Medulla oblongata (tissue), 1 donor: Measurements from ENCODE around the gene TACSTD2.
"Not testable (repeated sequence)": the region's sequence is repeated elsewhere in the genome, so short reads cannot be mapped to it uniquely, and the experiment has no call there.

ENCODE experiments used
- DNase-seq: peaks from one replicate; pipeline ENCODE4 v3.0.0-alpha.2; 2015; ENCODE audit errors: extremely low spot score

The TACSTD2 gene

DNA sequence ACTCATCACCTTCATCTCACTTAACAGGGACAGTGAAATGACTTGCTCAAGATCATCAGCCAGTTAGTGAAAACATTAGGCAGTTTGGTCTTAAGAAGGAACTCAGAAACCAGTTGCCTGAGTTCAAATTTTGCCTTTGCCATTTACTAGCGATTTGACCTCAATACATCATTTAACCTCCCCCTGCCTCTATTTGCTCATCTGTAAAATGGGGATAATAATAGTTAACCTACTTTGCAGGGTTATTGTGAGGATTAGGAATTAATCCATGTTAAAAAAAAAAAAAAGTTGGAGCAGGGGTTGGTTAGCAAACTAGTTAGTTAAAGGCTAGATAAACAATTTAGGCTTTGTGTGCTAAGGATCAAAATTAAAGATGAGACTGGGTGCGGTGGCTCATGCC lies 10.6 kb upstream of the TACSTD2 start:
- no peak for DNase-seq

DNA sequence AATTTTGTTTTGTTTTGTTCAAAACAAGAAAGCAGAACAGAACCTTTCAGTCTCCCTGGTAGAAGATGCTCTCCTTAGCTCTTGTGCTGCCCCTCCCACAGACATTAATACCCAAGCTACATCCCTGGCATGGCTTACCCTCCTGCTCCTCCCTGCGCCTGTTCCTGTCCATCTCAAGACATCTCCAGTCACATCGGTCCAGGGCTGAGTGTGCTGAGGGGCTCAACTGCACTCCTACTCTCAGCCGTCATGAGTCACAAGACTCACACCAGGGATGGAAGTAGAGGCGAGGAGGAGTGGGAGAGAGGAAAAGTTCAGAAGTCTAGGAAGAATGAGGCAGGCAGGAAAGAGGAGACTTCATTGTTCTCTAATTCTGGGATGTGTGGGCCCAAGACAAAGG lies 9.2 kb upstream of the TACSTD2 start:
- no peak for DNase-seq

DNA sequence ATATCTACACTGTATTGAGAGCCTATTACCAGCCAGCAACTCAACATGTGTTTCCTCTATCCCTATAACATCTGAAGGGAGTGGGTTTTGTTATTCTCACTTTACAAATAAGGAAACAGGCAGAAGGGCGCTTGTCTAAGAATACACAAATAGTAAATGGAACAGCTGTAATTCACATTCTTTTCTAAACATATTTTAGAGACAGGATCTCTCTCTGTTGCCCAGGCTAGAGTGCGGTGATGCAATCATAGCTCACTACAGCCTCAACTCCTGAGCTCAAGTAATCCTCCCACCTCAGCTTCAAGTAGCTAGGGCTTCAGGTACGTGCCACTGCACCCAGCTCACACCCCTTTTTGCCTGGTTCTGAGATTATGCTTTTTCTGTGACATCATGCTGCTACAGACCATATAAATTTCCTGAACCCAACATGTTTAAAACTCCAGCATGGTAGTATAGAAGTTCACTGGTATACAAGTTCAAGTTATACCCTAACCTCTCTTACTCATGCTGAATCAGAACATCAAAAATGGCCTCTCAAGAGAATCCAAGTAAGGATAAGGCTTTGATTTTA lies 8.6 kb upstream of the TACSTD2 start:
- no peak for DNase-seq

DNA sequence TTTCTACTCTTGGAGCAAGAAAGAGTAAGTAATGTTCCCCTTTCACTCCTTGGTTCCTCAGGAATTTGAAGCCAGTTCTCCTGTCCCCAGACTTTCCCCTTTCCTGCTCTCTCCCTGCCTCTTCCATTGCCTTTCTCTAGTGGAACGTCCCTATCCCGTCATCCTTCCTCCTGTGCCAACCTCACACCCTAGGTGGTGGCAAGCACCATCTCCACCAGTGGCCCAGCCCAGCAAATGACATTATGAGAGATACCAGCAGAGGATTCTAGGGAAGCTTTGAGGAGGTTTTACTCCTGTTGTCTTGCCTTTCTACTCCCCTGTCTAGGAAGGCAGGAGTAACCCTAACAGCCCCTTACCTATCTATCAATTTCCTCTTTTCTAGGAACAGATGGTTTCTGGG lies 8.1 kb upstream of the TACSTD2 start:
- DNase-seq: no peak

DNA sequence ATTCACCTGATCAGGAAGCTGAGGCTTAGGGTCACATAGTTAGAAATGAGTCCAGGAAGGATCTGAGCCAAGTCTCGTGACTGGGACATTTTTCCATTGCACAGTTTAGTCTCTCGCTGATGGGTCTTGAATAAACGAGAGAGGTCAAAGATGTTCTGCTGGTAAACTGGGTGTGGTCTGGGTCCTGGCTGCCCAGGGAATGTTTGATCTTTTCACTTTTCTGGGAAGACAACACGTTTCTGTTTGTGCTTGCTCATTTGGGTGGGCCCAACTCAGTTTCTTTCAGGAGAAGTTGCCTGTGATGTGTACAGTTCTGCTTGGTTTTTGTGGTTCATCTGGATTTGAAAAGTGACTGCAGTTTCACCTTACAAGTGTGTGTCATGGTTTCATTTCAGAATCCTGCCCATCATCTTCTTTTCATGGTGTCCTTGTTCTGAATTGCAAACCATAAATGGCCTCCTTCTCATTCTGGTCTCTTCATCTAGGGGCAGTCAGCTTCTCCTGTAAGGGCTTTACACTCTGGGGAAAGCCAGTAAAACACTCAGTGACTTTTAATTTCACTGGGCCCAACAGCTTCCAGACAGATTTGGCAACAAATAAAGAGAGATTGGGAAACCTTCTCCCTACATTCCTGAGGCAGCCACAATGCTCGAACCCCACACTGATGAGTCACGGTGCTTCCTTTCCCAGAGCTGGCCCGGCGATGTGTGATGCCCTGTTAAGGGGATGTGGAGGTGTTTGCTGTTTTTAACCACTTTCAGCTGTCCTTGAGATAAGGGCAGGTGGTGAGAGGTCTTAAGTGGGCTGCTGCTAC lies 7.2 kb upstream of the TACSTD2 start:
- DNase-seq: no peak

DNA sequence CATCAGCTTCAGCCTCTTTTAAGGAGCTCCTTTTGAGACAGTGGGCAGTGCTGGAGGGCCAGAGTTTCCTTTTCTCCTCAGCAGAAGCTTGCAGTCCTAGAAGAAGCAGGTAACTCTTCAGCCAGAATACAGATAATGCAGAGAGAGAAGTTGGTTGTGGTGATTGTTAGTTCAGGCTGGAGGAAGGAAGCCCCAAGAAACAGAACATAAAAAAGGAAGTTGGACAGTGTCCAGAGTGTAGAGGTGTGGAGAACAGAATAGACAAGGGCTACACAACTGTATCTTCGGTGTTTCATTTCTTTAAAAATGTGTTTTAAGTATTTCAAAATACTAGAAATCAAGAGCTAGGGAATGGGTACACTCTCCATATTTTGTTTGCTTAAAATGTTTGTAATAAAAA lies 6.4 kb upstream of the TACSTD2 start:
- peak; percentile 59 for DNase-seq

DNA sequence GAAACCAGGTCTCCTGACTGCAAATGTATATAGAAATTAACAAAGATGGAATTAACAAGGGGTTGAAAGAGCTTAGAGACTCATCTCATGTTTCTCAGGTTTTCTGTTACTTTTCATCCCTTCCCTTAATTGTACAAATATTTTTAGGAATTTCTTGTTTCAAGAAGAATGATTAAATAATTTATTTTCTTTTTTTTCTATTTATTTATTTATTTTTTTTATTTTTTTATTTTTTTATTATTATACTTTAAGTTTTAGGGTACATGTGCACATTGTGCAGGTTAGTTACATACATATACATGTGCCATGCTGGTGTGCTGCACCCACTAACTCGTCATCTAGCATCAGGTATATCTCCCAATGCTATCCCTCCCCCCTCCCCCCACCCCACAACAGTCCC lies 5.1 kb upstream of the TACSTD2 start:
- not testable (repeated sequence) for DNase-seq

DNA sequence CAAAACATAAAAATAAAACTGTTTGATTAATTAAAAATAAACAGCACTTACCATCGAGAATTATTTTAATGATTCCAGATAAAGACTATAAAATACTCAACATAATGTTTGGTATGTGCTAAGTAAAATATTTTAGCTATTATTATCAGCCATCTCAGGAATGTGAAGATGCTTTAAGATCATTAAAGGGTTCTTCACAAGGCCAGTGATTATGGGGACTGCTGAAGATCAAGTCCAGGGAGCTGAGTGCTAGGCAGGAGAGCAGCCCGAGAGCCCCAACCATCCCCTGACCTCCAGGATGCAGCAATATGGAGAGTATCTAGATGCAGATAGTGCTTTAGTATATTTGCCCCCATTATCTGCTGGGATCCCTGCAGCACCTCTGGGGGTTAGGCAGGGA lies 4.6 kb upstream of the TACSTD2 start:
- DNase-seq: no peak

DNA sequence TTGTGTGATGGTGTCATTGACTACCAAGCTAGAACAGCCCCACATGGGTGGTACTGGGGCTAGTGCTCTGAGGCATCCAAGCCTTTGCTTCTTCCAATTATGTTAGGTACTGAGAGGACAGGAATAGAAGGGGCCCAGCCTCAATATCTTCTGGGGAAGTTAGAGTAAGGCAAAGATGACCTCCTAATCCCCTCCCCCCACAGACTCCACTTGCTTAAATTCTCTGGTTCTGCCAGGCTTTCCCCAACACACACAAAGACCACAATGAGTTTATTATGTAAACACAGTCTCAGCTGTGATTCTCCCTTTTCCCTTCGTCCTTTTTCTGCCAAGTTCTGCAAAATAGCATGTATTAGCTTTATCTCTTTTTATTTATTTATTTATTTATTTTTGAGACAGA lies 3.1 kb upstream of the TACSTD2 start:
- peak; percentile 81 for DNase-seq

DNA sequence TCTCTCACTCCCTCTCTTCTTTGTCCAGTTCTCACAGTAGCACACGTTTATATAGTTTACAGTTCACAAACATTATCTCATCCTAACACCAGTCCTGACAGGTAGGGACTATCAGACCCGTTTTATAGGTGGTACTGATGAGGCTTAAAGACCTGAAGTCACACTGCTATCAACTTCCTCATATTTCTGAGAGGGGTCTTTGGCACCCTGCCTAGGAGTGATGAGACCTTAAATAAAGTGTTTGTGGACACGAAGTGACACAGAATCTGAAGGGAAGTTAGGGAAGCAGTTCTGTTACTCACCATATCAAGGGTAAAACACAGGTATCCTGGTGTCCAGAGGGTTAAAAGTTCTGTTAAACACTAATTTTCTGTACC lies 590 bp upstream of the TACSTD2 start:
- DNase-seq: no peak

DNA sequence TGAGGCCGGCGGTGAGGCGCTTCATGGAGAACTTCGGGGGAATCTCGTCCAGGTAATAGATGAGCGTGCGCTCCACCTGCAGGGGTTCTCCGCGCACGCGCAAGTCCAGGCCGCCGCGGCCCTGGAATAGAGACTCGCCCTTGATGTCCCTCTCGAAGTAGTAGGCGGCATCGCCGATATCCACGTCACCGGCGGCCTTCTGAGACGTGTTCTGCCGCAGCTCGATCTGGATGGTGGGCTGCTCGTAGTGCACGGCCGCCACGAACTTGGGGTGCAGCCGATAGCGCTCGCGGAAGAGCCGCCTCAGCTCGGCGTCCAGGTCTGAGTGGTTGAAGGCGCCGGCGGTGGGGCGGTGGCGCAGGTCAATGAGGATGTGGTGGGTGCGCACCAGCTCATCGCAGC lies 726 bp downstream of the TACSTD2 start:
- DNase-seq: no peak

DNA sequence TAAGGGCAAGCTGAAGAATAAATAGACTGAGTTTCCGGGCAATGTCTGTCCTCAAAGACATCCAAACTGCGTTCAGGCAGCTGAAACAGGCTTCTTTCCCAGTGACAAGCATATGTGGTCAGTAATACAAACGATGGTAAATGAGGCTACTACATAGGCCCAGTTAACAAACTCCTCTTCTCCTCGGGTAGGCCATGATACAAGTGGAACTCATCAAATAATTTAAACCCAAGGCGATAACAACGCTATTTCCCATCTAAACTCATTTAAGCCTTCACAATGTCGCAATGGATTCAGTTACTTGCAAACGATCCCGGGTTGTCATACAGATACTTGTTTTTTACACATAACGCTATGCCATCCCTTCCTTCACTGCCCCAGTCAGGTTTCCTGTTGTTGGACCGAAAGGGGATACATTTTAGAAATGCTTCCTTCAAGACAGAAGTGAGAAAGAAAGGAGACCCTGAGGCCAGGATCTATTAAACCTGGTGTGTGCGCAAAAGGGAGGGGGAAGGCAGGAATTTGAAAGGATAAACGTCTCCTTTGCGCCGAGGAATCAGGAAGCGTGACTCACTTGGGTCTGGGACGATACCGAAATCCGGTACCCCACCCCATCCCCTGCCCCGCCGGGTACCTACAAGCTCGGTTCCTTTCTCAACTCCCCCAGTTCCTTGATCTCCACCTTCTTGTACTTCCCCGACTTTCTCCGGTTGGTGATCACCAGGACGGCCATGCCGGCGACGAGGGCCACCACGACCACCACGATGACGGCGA lies 1.3 kb downstream of the TACSTD2 start:
- DNase-seq: no peak

DNA sequence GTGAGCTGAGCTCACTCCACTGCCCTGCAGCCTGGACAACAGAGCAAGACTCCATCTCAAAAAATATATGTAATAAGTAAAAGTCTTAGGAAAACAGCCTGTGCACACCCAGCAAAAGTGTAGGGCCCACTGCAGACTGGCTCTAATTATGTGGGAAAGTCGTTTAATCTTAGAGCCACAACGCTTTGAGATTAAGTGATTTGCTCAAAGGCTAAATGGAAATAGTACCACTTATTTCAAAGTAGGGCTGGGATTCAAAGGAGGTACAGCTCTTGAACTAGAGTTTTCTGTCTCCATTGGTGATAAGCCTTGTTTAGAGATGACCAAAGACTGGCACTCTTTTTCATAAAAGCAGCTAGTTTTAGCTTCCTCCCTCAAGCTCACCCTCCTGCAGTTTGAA lies 2.2 kb downstream of the TACSTD2 start:
- DNase-seq: no peak

DNA sequence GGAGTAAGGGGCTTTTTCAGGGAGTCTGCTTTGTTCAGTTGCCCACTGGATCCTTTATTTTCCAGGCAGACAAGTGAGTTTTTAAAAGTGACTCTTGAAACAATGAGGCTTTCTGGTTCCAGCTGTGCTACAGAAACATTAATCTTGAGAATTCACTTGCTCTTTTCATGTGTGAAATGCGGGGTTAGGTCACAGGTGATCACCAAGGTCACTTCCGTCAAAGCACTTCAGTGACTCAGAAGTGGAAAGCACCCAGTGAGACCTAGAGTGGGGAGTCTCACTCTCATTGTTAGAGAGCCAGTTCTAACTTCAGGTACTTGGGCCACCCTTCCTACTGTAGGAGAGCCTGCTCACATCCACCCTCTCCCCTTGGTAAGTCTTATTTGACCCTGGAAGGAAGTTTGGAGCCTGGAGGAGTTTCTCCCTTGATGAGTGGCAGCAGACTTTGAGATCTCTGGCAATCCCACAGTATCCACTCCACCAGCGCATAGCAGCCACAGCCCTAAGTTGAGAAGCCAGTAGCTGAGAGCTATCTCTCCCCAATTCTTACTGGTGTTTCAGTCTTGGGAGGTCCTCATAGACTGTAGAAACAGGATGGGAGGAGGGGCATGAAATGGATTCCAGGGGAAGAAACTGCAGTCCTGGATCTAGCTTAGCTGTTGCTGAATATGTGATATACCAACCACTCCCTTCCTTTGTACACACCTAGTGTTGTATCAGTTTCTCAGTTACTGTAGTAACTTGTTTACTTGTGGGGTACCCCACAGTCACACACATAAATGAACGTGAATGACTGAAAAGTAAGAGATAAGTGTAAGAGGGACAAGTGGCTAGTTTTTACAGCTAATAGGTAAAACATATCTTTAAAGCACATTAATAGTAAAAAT lies 3.1 kb downstream of the TACSTD2 start:
- no peak for DNase-seq

DNA sequence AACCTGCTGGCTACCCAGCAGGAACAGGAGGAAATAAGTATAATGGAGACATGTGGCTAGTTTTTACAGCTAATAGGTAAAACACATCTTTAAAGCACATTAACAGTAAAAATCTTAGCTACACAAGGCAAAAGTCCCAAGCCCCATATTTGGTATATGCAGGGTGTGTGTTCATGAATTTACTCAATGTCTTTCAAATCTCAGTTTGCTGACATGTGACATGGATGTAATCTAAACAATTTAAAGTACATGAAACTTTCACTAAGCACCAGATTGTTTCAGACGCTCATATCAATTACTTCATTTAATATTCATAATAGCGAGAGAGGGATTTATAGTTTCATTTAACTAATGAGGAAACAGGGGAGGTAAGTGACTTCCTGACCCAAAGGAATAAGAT lies 3.9 kb downstream of the TACSTD2 start:
- no peak for DNase-seq

DNA sequence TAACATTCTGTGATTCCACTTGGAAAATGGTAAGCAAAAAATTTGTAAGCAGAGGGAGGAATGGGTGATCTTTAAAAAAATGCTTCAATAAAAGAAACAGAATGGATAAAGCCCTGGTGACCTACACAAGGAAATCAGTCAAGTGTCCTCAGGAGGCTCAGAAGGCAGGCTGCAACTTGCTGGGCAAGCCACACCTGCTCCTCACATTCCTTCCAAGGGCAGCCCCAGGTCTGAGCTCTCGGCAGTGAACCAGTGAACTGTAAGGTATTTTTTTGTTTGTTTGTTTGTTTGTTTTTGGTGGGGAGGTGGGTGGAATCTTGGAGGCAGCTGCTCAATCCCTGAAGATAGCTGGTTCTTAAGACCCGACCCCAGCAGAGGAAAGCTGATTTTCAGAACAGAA lies 4.4 kb downstream of the TACSTD2 start:
- no peak for DNase-seq

DNA sequence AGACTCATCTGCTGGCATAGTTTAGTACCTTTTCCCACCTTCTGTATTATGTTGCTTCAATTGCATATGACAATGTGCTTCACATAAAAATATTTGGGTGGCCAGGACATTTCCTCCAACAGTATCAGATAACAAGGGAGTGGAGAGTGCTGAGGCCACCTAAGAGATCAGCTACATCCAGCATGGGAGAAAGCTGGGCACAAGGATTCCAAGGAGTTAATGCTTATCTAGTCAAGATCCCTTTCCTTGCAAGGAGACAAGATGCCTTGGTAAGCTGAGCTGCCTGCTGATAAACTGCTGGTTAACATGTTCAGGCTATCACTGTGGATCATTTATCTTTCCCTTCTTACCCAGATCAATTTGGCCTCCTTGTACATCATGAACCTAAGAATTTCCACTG lies 5.4 kb downstream of the TACSTD2 start:
- no peak for DNase-seq

DNA sequence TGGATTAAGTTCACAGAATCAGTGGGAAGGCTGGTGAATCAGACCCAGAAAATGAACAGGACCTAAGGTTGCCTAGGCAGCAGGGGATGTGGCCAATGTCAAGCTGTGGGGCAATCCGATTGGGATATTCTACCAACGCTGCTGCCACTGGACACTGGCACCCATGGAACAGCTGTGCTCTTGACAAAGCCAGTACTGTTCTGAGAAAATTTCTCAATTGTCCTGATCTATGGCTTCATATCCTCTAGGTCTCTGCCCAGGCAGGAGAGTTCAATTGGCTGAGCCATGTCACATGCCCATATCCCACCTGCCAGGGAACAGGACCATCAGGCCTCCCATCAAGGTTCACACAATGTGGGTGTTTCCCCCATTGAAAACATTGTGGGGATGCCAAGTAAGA lies 6.2 kb downstream of the TACSTD2 start:
- no peak for DNase-seq

DNA sequence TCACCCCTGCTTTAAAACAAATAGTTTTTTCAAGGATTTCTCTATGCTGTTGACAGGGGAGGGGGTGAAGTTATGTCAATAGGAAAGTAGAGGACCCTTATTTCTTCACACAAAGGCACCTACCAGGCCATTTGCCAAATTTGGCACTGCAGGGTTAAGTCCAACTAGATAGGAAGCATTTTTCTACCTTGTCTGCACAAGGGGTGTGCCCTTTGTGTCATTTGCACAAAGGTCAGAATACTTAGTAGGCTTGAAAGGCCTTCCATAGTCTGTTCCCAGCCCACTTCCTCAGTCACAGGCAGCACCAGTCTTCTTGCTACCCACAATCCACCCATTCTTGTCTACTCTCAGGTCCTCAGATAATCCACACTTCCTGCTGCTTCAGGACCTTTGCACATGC lies 7.0 kb downstream of the TACSTD2 start:
- no peak for DNase-seq

DNA sequence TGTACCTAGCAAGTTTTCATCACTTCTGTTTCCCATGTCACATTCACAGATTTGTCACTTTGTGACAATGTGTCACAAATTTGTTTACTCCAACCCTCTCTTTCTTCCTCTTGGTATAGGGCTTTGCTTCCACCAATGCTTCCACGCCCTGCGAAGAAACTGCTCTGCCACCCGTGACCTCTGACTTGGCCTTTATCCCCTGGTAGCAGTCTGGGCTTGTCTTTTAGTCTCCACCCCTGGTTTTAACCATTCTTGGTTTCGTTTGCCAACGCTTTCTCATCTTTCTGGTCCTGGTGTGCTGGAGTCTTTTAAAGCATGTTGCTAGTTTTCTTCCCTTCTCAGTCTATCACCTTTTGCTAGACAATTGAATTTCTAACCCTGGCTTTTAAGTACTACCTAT lies 8.1 kb downstream of the TACSTD2 start:
- no peak for DNase-seq

DNA sequence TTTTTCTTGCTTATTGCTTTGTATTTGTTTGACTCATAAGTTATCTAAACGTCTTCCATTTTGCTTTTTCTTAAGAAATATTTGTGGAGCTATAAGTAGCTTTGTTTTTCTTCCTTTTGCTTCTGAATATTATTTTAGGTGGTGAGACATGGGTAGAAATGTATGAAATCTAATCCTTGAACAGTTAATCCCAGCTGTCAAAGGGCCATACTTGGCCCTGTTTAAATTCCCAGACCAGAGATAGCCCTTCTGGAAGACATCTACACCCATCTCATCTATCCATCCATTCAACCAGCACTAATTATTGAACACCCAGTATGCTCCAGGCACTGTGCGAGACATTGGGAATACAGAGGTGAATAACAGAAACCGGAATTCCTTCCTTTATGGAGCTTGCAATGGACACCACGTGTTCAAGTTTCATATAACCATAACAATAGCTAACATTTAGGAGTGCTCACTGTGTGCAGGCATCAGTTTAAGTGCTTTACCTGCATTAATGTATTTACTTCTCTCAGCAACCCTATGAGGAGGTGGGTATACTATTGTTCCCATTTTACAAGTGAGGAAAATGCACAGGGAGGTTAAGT lies 8.7 kb downstream of the TACSTD2 start:
- no peak for DNase-seq

DNA sequence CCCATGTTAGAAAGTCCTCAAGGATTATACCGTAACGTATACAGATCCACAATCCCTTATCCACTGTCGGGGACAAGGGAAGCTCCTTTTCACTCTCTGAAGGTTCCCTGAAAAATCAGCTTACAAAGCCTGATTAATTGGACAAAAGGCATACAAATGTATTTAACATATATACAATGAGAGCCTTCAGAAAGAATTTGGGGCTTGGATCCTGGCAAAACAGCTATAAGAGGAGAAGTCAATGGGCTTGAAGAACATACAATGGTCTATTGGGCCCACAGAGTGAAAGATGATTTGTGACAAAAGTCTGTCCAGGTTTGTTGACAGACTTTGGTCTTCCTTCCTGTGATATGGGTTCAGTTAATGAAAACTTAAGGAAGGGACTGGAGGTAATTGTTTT lies 10.7 kb downstream of the TACSTD2 start:
- no peak for DNase-seq
